ACC112 (cell line): ENCODE results near the gene RAB2B.

ENCODE experiments used
- H2AFZ ChIP-seq: fragments of 200-600 bp; sonication (generic); one replicate; pipeline ENCODE4 v1.6.0; 2017; ENCODE audit warnings: antibody characterized with exemption, low read length; ENCODE audit not compliant: unreplicated experiment
- H3K27ac ChIP-seq: fragments of 200-600 bp; sonication (generic); 2 replicates; pipeline ENCODE4 v1.5.1; 2014; ENCODE audit warnings: low read depth, mild to moderate bottlenecking, antibody characterized with exemption, low read length, moderate library complexity
- H3K27me3 ChIP-seq: fragments of 200-600 bp; sonication (generic); 2 replicates; pipeline ENCODE4 v1.6.1; 2014; ENCODE audit warnings: mild to moderate bottlenecking, antibody characterized with exemption, low read length, moderate library complexity, mixed read lengths; ENCODE audit not compliant: insufficient read depth
- H3K36me3 ChIP-seq: fragments of 200-600 bp; sonication (generic); 2 replicates; pipeline ENCODE4 v1.6.1; 2016; ENCODE audit warnings: mild to moderate bottlenecking, antibody characterized with exemption, low read length, moderate library complexity, mixed read lengths; ENCODE audit not compliant: insufficient read depth
- H3K4me1 ChIP-seq: fragments of 200-600 bp; sonication (generic); one replicate; pipeline ENCODE4 v1.6.1; 2016; ENCODE audit warnings: low read length, mixed read lengths; ENCODE audit not compliant: insufficient read depth, unreplicated experiment, control insufficient read depth
- H3K4me3 ChIP-seq: fragments of 200-600 bp; sonication (generic); 2 replicates; pipeline ENCODE4 v1.5.1; 2014; ENCODE audit warnings: mild to moderate bottlenecking, low read depth, low read length
- H3K79me2 ChIP-seq: fragments of 200-600 bp; sonication (generic); one replicate; pipeline ENCODE4 v1.6.0; 2016; ENCODE audit warnings: low read length; ENCODE audit not compliant: control insufficient read depth, unreplicated experiment, insufficient read depth

The RAB2B gene

GRCh38 chr14:21510735-21511657, 34.2 kb upstream of the RAB2B start, which contains the start of gene METTL3:
TSS of gene METTL3 (minus strand) at chr14:21511340. CDS start at chr14:21511223, 117 bp downstream.
- peak within 1 kb of the TSS; percentile 74 for H3K27ac ChIP-seq
- peaks cover 14% of the 10 kb centered on the region for H3K4me1 ChIP-seq
- no peaks in the 10 kb centered on the region for H3K27me3 ChIP-seq
- peak within 1 kb of the TSS; percentile 100 for H3K4me3 ChIP-seq
- H2AFZ ChIP-seq, result peak within 1 kb of the TSS; percentile 76
- H3K36me3 ChIP-seq, result peaks cover 9% of the 10 kb centered on the region
- peaks cover 44% of the 10 kb centered on the region for H3K79me2 ChIP-seq

GRCh38 chr14:21509432-21510143, 32.8 kb upstream of the RAB2B start:
- no peaks in the 10 kb centered on the region for H3K27me3 ChIP-seq
- H3K27ac ChIP-seq, result no peak overlapping the region
- peak overlapping the region; percentile 100 for H3K4me3 ChIP-seq
- H2AFZ ChIP-seq, result no peak overlapping the region
- H3K79me2 ChIP-seq, result peaks cover 53% of the 10 kb centered on the region
- H3K36me3 ChIP-seq, result peaks cover 15% of the 10 kb centered on the region
- H3K4me1 ChIP-seq, result peaks cover 23% of the 10 kb centered on the region

- Histone ChIP-seq H3K27me3 (no peaks in the 10 kb centered on the region), H3K36me3 (peaks cover 23% of the 10 kb centered on the region), H3K79me2 (peaks cover 67% of the 10 kb centered on the region), H3K27ac (no peak overlapping the region), H3K4me1 (peaks cover 23% of the 10 kb centered on the region), H3K4me3 (no peak overlapping the region), H2AFZ (no peak overlapping the region)
These were observed 29.8 kb upstream of the RAB2B start for GRCh38 chr14:21506557-21506956.

- Histone ChIP-seq H2AFZ (no peak overlapping the region), H3K4me1 (peaks cover 22% of the 10 kb centered on the region), H3K27me3 (no peaks in the 10 kb centered on the region), H3K36me3 (peaks cover 23% of the 10 kb centered on the region), H3K79me2 (peaks cover 57% of the 10 kb centered on the region), H3K4me3 (peak overlapping the region; percentile 59; the same call in 1 of the 2 replicates), H3K27ac (peak overlapping the region; percentile 14; the same call in 1 of the 2 replicates)
These were observed 28.3 kb upstream of the RAB2B start for GRCh38 chr14:21505012-21505553.

- Histone ChIP-seq H3K79me2 (peaks cover 41% of the 10 kb centered on the region), H3K36me3 (peaks cover 36% of the 10 kb centered on the region), H3K27me3 (no peaks in the 10 kb centered on the region), H2AFZ (no peak overlapping the region), H3K4me3 (no peak overlapping the region), H3K27ac (no peak overlapping the region), H3K4me1 (peaks cover 9% of the 10 kb centered on the region)
These were observed 26.6 kb upstream of the RAB2B start for GRCh38 chr14:21503376-21503775.

GRCh38 chr14:21501568-21501967, 24.8 kb upstream of the RAB2B start:
- Histone ChIP-seq H3K4me1 (peaks cover 9% of the 10 kb centered on the region), H3K36me3 (peaks cover 40% of the 10 kb centered on the region), H2AFZ (no peak overlapping the region), H3K27me3 (no peaks in the 10 kb centered on the region), H3K79me2 (peaks cover 25% of the 10 kb centered on the region), H3K27ac (no peak overlapping the region), H3K4me3 (no peak overlapping the region)

- no peaks in the 10 kb centered on the region for H3K27me3 ChIP-seq
- peaks cover 9% of the 10 kb centered on the region for H3K79me2 ChIP-seq
- peaks cover 41% of the 10 kb centered on the region for H3K36me3 ChIP-seq
- H3K4me1 ChIP-seq, result peaks cover 6% of the 10 kb centered on the region
- no peak overlapping the region for H2AFZ ChIP-seq
- no peak overlapping the region for H3K4me3 ChIP-seq
- H3K27ac ChIP-seq, result peak overlapping the region; percentile 27; the same call in 1 of the 2 replicates
These were observed 22.1 kb upstream of the RAB2B start for GRCh38 chr14:21498540-21499526.

GRCh38 chr14:21496453-21496852, 19.7 kb upstream of the RAB2B start:
- Histone ChIP-seq H3K27me3 (no peaks in the 10 kb centered on the region), H3K27ac (no peak overlapping the region), H3K36me3 (peaks cover 40% of the 10 kb centered on the region), H3K79me2 (no peaks in the 10 kb centered on the region), H3K4me3 (no peak overlapping the region), H3K4me1 (peaks cover 6% of the 10 kb centered on the region), H2AFZ (no peak overlapping the region)

GRCh38 chr14:21494902-21495762, 18.4 kb upstream of the RAB2B start:
- Histone ChIP-seq H3K4me1 (peaks cover 6% of the 10 kb centered on the region), H3K27ac (peak overlapping the region; percentile 16; the same call in 1 of the 2 replicates), H3K27me3 (no peaks in the 10 kb centered on the region), H2AFZ (no peak overlapping the region), H3K79me2 (no peaks in the 10 kb centered on the region), H3K4me3 (no peak overlapping the region), H3K36me3 (peaks cover 43% of the 10 kb centered on the region)
